ENCODE measurements around the gene RINT1.

RINT1 gene

GRCh38 chr7:105599551-105599950 is 67.5 kb downstream of the RINT1 start:
- no peak for DNase-seq (ENCODE audit: low read depth)

- DNase-seq (ENCODE audit: low read depth), result no peak
These were observed 68.9 kb downstream of the RINT1 start for GRCh38 chr7:105600720-105601550.

GRCh38 chr7:105602325-105603305 is 70.6 kb downstream of the RINT1 start:
- DNase-seq (ENCODE audit: low read depth), result no peak

- DNase-seq (ENCODE audit: low read depth), result no peak
These were observed 78.3 kb downstream of the RINT1 start for GRCh38 chr7:105610165-105610930.

GRCh38 chr7:105611856-105612775 is 80.1 kb downstream of the RINT1 start:
- no peak for DNase-seq (ENCODE audit: low read depth)

- DNase-seq (ENCODE audit: low read depth), result no peak
These were observed 80.8 kb downstream of the RINT1 start for GRCh38 chr7:105612806-105613205.

GRCh38 chr7:105613611-105614330 is 81.8 kb downstream of the RINT1 start:
- DNase-seq (ENCODE audit: low read depth), result no peak

- no peak for DNase-seq (ENCODE audit: low read depth)
These were observed 82.4 kb downstream of the RINT1 start for GRCh38 chr7:105614341-105614840.

Measured in activated gamma-delta T cell treated with anti-CD3 and anti-CD28 coated beads, Interleukin-2, amount 50 U/mL, for 16 hours (primary cell).